Activated CD4-positive, alpha-beta T cell treated with anti-CD3 and anti-CD28 coated beads, Interleukin-2, amount 10 ng/mL, durations not matched to agents 24 days and 14 days (primary cell): ENCODE measurements around the gene PRR14L. TPM values are rescaled to one million over a fixed set of nuclear protein-coding genes. Genes with fewer than 3 reads are reported as not detected.
"Not testable (repeated sequence)": the region's sequence is repeated elsewhere in the genome, so short reads cannot be mapped to it uniquely, and the experiment has no call there.

Experiments used
- DNase-seq: peaks from one replicate; pipeline ENCODE4 v3.0.0; 2022
- H3K27ac Mint-ChIP-seq: one replicate; pipeline ENCODE4 v1.8.0; 2022; ENCODE audit warnings: mild to moderate bottlenecking, mixed read lengths
- H3K27me3 Mint-ChIP-seq: one replicate; pipeline ENCODE4 v1.8.0; 2022; ENCODE audit warnings: mixed read lengths
- H3K36me3 Mint-ChIP-seq: one replicate; pipeline ENCODE4 v1.8.0; 2022; ENCODE audit warnings: low read depth, mild to moderate bottlenecking, mixed read lengths
- H3K4me1 Mint-ChIP-seq: one replicate; pipeline ENCODE4 v1.8.0; 2021; ENCODE audit warnings: mixed read lengths
- H3K4me3 Mint-ChIP-seq: one replicate; pipeline ENCODE4 v1.8.0; 2022; ENCODE audit warnings: mild to moderate bottlenecking, moderate library complexity, mixed read lengths
- H3K9me3 Mint-ChIP-seq: one replicate; pipeline ENCODE4 v1.8.0; 2021; ENCODE audit warnings: mixed read lengths
- intact Hi-C: fragments of 100-400 bp; cut with micrococcal nuclease; formaldehyde crosslinking; loops from one replicate; pipeline ENCODE4 v1.15.1; 2023
- total RNA-seq: library from RNA; stranded (reverse); gene quantifications from 2 replicates; pipeline ENCODE4 v1.2.3, GENCODE V29; 2022

PRR14L gene
- total RNA-seq, 1 donor from 2014 or later = 61.0 TPM

DNA sequence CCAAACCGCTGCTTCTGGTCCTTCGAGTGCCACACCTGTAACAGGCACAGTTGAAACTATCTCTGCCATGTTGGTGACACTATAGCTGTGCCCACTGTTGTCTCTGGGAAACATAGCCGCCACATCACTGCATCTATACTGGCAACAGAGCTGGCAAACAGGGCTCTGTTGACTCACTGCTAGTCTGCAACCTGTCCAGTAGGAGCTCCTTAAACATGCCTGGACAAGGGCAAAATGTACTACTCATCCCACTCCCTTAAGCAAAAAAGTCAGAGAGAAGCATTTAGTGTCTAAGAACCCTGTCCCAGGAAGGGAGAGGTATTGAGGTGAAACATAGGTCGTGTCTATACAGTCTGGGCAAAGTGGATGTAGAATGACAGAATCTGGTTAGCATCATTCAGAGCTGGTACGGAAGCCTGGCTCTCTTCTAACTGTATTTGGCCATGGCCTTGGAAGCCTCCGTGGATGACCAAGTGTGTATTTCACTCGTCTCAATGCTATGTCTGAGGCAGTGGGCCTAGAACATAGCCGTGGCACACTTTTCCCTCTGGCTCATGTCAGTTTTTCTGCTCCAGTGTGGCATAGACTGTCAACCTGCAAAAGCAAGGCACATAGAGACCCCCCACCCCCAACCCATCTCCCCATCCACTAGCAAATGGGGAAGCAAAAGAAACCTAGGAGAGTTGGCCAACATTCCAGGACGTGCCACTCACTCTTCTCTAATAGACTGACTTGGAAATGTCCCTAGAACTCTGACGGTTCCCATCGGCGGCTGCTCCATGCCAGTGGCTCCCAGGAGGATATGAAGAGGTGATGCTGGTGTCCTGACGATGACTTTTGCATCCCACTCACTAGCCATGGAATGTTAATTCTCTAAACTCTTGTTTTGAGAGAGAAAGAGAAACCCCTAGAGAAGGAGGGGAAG is 66.5 kb downstream of the PRR14L start:
- intact Hi-C loops = no loop called here
- Mint-ChIP-seq H3K4me3 (no peak overlapping the region), H3K4me1 (peaks cover 5% of the 10 kb centered on the region), H3K36me3 (peaks cover 45% of the 10 kb centered on the region), H3K27me3 (no peaks in the 10 kb centered on the region), H3K9me3 (no peaks in the 10 kb centered on the region), H3K27ac (no peak overlapping the region)
- no peak for DNase-seq

DNA sequence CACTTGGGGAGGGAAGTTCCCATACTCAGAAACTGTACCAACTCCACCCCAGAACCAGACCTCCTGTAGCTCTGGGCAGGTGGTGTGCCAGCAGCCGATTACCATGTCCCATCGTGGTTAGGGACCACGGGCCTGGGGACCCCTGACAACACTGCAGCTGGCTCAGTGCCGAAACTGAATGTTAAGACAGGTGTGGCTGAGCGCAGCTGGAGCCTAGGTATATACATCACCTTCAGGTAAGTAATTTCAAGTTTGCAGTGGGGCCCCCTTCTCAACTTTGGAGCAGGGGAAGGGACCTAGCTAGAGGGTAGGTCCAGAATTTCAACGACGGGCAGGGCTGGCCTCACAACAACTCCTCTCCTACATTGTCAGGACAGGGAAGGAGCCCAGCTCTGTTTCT is 67.2 kb downstream of the PRR14L start:
- DNase-seq = no peak
- Mint-ChIP-seq H3K4me3 (no peak overlapping the region), H3K27ac (no peak overlapping the region), H3K4me1 (peaks cover 5% of the 10 kb centered on the region), H3K27me3 (no peaks in the 10 kb centered on the region), H3K36me3 (peaks cover 39% of the 10 kb centered on the region), H3K9me3 (no peaks in the 10 kb centered on the region)
- intact Hi-C loops = no loop called here

DNA sequence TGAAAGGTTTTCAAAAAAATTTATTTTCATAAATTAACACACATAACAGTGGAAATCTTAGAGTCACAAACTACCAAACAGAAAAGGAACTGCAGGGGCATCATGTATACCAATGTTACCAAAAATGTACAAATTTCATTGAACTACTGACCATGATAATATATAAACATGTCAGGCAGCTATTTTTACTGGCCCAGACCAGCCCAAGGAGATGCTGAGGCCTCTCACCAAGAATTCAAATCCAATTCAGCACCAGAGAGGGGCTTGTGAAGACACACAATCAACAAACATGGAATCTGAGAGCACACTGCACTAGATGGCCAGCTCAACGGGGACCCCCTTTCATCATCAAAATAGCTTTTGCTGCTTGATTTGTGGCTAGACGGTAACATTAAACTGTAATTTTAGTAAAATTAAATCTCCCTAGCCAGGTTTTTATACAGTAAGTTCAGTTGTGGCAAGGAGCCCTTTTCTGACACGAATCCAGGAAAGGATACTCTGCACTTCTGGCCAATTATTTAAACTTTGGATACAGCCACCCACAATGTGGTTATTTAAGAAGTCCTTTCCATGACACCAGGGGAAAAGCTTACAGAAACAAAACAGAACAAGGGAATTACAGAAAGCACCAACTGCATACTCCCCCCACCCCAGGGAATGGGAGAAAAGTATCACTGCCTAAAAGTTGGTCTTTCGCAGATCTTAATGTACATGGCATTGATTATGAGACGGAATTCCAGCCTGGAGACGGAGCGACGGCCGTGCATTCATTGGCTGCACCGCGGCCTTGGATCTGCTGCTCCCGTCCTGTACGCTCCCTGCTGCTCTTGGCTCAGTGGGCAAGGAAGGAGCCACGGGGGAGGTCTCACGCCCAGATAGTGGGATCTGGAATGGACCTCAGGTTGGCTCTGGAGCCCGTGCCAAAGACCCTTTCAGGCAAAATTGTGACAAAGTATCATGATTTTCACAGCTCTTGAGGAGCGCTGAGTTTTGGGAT is 68.3 kb downstream of the PRR14L start:
- Mint-ChIP-seq H3K4me3 (no peak overlapping the region), H3K27ac (no peak overlapping the region)

DNA sequence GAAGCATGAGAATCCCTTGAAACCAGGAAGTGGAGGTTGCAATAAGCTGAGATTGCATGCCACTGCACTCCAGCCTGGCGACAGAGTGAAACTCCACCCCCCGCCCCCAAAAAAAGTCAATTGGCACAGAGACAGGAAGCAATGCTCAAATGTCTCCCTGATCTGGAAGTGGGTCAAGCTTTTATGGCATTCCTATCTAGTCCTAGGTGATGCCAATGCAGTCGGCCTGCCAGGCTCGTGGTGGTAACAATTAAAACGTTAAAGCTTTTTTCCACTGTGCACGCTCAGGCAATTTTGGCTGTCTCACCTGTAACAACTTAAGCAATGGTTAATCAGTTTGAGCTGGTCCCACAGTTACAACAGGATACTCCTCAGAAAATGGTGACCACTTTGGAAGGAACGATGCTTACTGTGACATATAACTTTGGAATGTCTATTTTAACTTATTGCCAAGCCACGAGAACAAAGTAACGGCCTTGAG is 69.0 kb downstream of the PRR14L start:
- DNase-seq = no peak
- no peak overlapping the region for H3K4me3 Mint-ChIP-seq
- no peaks in the 10 kb centered on the region for H3K27me3 Mint-ChIP-seq
- no peak overlapping the region for H3K27ac Mint-ChIP-seq
- H3K9me3 Mint-ChIP-seq = no peaks in the 10 kb centered on the region
- peaks cover 14% of the 10 kb centered on the region for H3K4me1 Mint-ChIP-seq
- intact Hi-C loops = no loop called here
- peaks cover 33% of the 10 kb centered on the region for H3K36me3 Mint-ChIP-seq

More for the DNA sequence above, 68.3 kb downstream of the PRR14L start:
- H3K9me3 Mint-ChIP-seq = no peaks in the 10 kb centered on the region
- peaks cover 7% of the 10 kb centered on the region for H3K4me1 Mint-ChIP-seq
- no peaks in the 10 kb centered on the region for H3K27me3 Mint-ChIP-seq
- no peak for DNase-seq
- intact Hi-C loops = no loop called here
- peaks cover 33% of the 10 kb centered on the region for H3K36me3 Mint-ChIP-seq

DNA sequence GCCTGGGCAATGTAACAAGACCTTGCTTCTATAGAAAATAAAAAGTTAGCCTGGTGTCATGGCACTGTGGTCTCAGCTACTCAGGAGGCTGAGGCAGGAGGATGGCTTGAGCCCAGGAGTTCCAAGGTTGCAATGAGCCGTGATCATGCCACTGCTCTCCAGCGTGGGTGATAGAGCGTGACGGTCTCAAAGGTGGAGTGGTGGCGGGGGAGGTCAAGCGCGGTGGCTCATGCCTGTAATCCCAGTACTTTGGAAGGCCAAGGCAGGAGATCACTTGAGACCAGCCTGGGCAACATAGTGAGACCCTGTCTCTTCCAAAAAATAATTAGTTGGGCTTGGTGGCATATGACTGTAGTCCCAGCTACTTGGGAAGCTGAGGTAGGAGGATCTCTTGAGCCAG is 71.2 kb downstream of the PRR14L start:
- Mint-ChIP-seq H3K4me3 (no peak overlapping the region), H3K4me1 (peaks cover 12% of the 10 kb centered on the region), H3K9me3 (no peaks in the 10 kb centered on the region), H3K27ac (no peak overlapping the region), H3K27me3 (no peaks in the 10 kb centered on the region), H3K36me3 (peaks cover 13% of the 10 kb centered on the region)
- intact Hi-C loops = no loop called here
- no peak for DNase-seq

DNA sequence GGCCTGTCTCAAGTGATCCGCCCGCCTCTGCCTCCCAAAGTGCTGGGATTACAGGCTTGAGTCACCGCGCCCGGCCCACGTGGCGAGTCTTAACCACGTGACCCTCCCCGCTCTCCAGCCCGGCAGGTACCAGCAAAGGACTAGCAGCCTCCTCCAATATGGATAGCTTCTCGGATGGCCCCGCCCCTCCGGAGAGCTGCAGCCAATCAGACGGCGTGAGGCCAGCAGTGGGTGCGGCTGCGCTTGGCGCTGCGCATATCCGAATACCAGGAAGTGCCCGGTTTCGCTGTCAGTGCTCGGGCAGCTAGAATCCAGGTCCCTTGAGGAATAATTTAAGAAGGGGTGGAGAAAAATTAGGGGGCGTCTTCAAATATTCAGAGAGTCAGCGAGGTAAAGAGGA is 73.2 kb downstream of the PRR14L start:
- intact Hi-C loops = no loop called here
- peaks cover 12% of the 10 kb centered on the region for H3K4me1 Mint-ChIP-seq
- peak; percentile 98 for DNase-seq
- H3K36me3 Mint-ChIP-seq = peaks cover 1% of the 10 kb centered on the region
- H3K27me3 Mint-ChIP-seq = no peaks in the 10 kb centered on the region
- peak overlapping the region; percentile 85 for H3K4me3 Mint-ChIP-seq
- H3K27ac Mint-ChIP-seq = peak overlapping the region; percentile 82
- no peaks in the 10 kb centered on the region for H3K9me3 Mint-ChIP-seq

DNA sequence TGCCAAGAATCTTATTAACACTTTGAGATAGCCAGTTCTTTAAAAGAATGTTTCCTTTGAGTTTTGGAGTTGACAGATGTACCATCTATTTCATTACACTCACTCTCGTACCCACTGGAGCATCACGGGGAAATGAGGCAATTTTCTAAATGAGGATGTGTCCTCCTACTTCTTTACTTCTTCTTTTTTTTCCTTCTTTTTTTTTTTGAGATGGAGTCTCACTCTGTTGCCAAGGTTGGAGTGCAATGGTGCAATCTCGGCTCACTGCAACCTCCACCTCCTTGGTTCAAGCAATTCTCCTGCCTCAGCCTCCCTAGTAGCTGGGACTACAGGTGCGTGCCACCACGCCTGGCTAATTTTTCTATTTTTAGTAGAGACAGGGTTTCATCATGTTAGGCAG is 75.7 kb downstream of the PRR14L start:
- DNase-seq, H3K27me3 Mint-ChIP-seq, H3K9me3 Mint-ChIP-seq, intact Hi-C loops, H3K36me3 Mint-ChIP-seq, H3K4me1 Mint-ChIP-seq, H3K4me3 Mint-ChIP-seq, H3K27ac Mint-ChIP-seq: not testable (repeated sequence)

DNA sequence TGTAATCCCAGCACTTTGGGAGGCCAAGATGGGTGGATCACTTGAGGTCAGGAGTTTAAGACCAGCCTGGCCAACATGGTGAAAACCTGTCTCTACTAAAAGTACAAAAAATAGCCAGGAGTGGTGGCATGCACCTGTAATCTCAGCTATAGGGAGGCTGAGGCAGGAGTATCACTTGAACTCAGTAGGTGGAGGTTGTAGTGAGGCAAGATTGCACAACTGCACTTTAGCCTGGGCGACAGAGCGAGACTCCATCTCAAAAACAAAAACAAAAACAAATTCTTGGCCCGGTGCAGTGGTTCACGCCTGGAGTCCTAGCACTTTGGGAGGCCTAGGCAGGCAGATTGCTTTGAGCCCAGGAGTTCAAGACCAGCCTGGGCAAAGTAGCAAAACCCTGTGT is 81.1 kb downstream of the PRR14L start:
- H3K4me3 Mint-ChIP-seq, H3K27me3 Mint-ChIP-seq, intact Hi-C loops, H3K4me1 Mint-ChIP-seq, H3K9me3 Mint-ChIP-seq, DNase-seq, H3K36me3 Mint-ChIP-seq, H3K27ac Mint-ChIP-seq: not testable (repeated sequence)

DNA sequence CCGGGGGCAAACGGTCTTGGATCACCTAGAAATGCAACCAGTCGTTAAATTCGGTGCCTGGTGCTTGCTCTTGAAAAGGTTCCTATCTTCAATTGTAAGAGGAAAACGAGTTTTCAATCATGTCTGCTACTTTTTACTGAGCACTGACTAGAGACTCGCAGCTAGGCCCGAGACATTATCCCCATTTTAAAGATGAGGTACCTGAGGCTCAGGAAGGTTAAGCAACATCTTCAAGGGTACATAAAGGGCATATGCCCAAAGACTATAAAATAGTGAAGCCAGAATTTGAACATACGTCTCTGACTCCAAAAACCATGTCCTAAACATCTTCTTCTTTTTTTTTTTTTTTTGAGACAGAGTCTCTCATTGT is 87.3 kb downstream of the PRR14L start:
- DNase-seq = no peak
- intact Hi-C loops = loop anchor here (1.0 to 2.0 kb wide), 5 partner anchors 16 to 812 kb away; partner anchors contain the start of genes FBXO7 and YWHAH
- Mint-ChIP-seq H3K4me3 (peak overlapping the region; percentile 98), H3K9me3 (no peaks in the 10 kb centered on the region), H3K4me1 (peaks cover 27% of the 10 kb centered on the region), H3K36me3 (peaks cover 9% of the 10 kb centered on the region), H3K27ac (peak overlapping the region; percentile 100), H3K27me3 (peaks cover 4% of the 10 kb centered on the region)

DNA sequence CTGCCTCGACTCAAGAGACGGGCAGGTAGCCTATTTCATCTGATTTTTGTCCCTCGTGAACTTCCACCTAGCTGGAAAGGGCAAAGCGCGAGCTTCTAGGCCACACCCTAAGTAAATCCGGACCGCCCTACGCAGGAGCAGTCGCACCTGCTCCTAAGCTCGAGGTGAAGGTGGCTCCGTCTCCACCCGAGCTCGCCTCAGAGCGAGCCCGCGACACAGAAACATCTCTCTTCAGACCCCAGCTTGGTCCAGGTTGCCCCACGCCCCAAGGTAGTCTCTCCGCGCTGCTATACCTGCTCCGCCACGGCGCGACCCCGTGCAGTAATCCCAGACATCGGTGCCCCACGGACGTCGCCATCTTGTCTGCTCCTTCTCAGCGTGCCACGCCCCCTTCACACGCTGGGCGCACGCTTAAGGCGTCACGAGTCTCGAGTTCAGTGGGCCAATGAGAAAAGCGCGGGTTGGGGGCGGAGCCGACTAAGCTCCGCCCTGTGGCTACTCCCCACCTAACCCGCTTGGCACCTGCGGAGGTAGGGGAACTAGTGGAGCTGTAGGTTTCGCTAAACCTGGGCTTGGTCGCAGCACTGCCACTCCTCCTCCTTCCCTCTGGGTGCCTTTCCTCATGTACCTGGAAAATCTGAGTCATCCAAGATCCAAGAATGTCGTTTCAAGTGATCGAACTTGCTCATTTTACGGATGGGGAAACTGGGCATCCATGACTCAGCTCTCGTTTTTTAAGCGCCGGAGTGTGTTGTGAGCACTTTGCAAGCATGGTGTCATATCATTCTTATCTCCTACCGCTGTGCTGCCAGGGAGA is 87.9 kb downstream of the PRR14L start, which contains the start of gene PISD:
Gene PISD, minus strand, starts transcription at position 365 of the 817 bp plus-strand sequence. Its CDS starts 7 bp downstream, at position 358.
- H3K4me1 Mint-ChIP-seq = peaks cover 27% of the 10 kb centered on the region
- intact Hi-C loops = loop anchor here (1.0 to 2.0 kb wide), 5 partner anchors 16 to 813 kb away; partner anchors contain the start of genes FBXO7 and YWHAH
- peak within 1 kb of the TSS; percentile 100 for H3K27ac Mint-ChIP-seq
- no peaks in the 10 kb centered on the region for H3K9me3 Mint-ChIP-seq
- peaks cover 4% of the 10 kb centered on the region for H3K27me3 Mint-ChIP-seq
- DNase-seq = peak; percentile 99
- peak within 1 kb of the TSS; percentile 98 for H3K4me3 Mint-ChIP-seq
- H3K36me3 Mint-ChIP-seq = peaks cover 9% of the 10 kb centered on the region

DNA sequence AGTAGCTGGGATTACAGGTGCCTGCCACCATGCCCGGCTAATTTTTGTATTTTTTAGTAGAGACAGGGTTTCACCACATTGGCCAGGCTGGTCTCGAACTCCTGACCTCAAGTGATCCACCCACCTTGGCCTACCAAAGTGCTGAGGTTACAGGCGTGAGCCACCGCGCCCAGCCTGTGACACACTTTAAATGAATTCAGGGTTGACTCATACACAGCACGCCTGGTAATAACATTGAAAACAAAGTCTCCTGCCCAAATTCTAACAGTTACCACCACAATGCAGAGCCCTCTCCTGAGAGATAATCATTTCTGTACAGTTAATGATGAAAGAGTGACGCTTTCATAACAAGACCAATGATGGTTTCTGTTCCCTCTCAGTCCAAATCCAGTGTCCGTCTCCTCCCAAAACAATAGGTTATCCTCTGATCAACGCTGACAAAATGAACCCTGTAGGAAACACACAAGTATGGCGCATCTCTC is 89.0 kb downstream of the PRR14L start:
- peak overlapping the region; percentile 98 for H3K4me3 Mint-ChIP-seq
- H3K4me1 Mint-ChIP-seq = peaks cover 27% of the 10 kb centered on the region
- DNase-seq = peak; percentile 67
- peaks cover 11% of the 10 kb centered on the region for H3K36me3 Mint-ChIP-seq
- peak overlapping the region; percentile 100 for H3K27ac Mint-ChIP-seq
- H3K27me3 Mint-ChIP-seq, intact Hi-C loops, H3K9me3 Mint-ChIP-seq: not testable (repeated sequence)

DNA sequence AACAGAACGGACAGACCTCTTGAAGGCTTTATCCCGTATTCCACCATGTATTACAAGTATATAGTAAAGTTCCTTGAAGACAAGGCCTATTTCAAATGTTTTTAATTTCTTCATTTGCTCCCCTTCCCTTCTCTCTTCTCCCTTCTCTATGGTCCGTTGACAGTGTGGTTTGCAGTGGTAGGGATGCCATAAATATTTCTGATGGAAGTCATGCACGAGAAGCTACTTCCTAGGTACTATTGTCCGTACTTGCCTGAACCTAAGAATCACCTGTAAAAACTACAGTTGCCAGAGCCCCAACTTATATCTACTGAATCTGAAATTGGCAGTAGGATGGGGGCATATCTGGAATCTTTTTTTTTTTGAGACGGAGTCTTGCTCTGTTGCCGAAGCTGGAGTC is 90.7 kb downstream of the PRR14L start:
- no peak for DNase-seq
- H3K36me3 Mint-ChIP-seq = peaks cover 11% of the 10 kb centered on the region
- H3K9me3 Mint-ChIP-seq = no peaks in the 10 kb centered on the region
- H3K4me1 Mint-ChIP-seq = peaks cover 24% of the 10 kb centered on the region
- intact Hi-C loops = no loop called here
- peaks cover 4% of the 10 kb centered on the region for H3K27me3 Mint-ChIP-seq
- no peak overlapping the region for H3K27ac Mint-ChIP-seq
- no peak overlapping the region for H3K4me3 Mint-ChIP-seq

DNA sequence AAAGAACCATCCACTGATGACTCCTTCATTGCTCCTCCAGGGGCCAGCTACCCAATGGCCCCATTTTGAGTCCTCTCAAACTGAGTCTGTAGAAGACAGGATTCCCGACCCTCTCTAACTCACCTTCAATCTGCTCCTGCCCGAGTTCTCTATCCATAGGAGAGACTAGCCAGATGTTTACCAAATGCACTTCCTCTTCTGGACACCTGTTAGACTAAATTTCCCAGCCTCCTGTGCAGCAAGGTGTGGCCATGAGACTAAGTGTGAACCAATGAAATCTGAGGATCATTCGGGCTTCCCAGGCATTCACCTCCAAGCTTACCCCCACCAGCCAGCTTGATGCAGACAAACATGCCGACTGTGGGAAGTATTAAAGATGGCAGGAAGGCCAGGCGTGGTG is 95.5 kb downstream of the PRR14L start:
- Mint-ChIP-seq H3K4me1 (peaks cover 16% of the 10 kb centered on the region), H3K36me3 (peaks cover 9% of the 10 kb centered on the region), H3K27me3 (no peaks in the 10 kb centered on the region), H3K27ac (no peak overlapping the region), H3K4me3 (no peak overlapping the region), H3K9me3 (no peaks in the 10 kb centered on the region)
- intact Hi-C loops = no loop called here
- DNase-seq = no peak
